ENCODE measurements around the gene C17orf100. TPM values are rescaled to one million over a fixed set of nuclear protein-coding genes. Genes with fewer than 3 reads are reported as not detected.

The C17orf100 gene
- total RNA-seq, 4 donors from 2014 or later, result 1.9 to 3.3 (median 2.4) TPM

GRCh38 chr17:6668219-6668618 is 16.7 kb downstream of the C17orf100 start:
- Histone ChIP-seq H3K27ac (no peak overlapping the region), H3K9me3 (no peaks in the 10 kb centered on the region), H3K4me3 (no peak overlapping the region), H3K36me3 (no peaks in the 10 kb centered on the region), H3K4me1 (peaks cover 6% of the 10 kb centered on the region), H3K27me3 (peaks cover 11% of the 10 kb centered on the region)
- TF ChIP-seq POLR2A (IDR thresholded peaks at IDR 0.05) (no peak), CTCF (IDR thresholded peaks at IDR 0.05) (no peak), POLR2AphosphoS5 (IDR thresholded peaks at IDR 0.05) (no peak), EP300 (IDR thresholded peaks at IDR 0.05) (no peak)
- WGBS, result 84% methylated on average over 17 of the region's 17 CpGs
- peak in 1 of 2 donors; percentile 34 for DNase-seq (ENCODE audit: low spot score in 2 of 2)

DNA sequence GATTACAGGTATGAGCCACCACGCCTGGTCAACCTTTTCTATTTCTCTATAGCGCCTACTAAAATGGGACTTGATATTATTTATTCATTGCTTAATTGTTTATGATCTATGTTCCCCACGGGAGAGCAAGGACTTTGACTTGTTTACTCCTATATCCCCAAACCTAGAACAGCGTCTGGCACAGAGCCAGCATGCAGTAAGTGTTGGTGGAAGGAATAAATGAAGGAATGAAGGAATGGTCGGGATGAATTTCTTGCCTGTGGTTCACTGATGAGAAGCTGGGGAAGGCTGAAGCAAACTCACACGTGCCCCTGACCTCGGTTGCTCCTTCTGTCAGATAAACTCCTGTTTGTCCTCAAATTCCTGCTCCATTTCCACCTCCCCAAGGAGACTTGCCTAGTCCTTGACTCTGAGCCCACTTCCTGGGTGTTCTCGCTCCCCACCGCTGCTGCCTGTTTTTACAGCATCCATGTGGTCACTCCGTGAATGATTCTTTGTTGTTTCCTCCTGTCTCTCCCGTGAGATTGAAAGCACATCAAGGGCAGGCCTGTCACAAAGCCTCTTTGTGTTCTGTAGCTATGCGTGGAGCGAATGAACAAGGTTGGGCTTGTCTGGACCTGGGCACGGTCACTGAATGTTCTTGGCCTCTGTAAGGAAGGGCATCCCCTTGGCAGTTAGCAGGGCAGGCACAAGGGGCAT is 17.3 kb downstream of the C17orf100 start:
- H3K27ac ChIP-seq, result no peak overlapping the region
- H3K27me3 ChIP-seq, result peaks cover 11% of the 10 kb centered on the region

DNA sequence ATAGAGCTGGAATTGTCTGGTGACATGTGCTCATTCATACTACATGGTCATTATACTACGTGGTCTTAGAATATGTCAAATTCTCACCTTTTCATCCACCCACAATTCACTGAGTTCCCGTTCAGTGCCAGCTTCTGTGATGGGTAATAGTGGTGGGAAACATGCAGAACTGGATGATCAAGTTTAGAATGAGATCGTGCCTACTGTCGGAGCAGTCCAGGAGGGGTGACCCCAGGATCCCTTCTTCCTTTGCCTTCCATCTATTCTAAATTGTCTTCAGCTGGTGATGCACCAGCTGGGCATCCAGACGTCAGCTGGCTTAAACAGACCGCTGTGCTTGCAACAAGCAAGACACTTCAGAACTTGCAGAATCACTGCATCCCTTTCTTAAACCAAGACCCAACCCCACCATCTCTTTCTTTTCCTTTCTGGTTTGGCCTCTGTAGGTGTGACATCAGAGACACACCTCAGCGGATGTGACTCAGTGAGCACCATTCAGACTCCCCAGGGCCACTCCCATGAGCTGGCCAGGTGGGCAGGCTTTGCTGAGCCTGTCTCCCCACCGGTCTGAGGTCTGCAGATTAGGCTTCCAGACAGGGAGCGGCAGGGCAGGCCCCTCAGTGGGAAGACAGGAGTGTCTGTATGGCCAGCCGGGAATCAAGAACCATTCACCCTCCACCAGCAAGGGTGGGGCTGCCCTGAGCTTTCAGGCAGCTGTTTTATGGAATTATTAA is 18.1 kb downstream of the C17orf100 start:
- WGBS, result 58% methylated on average over 10 of the region's 10 CpGs
- no peaks in the 10 kb centered on the region for H3K36me3 ChIP-seq
- H3K27me3 ChIP-seq, result peaks cover 11% of the 10 kb centered on the region
- H3K4me3 ChIP-seq, result no peak overlapping the region
- peak overlapping the region; percentile 14 for H3K27ac ChIP-seq
- TF ChIP-seq CTCF (IDR thresholded peaks at IDR 0.05) (no peak), POLR2A (IDR thresholded peaks at IDR 0.05) (no peak), EP300 (IDR thresholded peaks at IDR 0.05) (no peak), POLR2AphosphoS5 (IDR thresholded peaks at IDR 0.05) (no peak)
- H3K4me1 ChIP-seq, result peaks cover 6% of the 10 kb centered on the region
- no peaks in the 10 kb centered on the region for H3K9me3 ChIP-seq
- peak; percentile 54 to 60 for DNase-seq (ENCODE audit: low spot score in 2 of 2)

More for the DNA sequence above, 17.3 kb downstream of the C17orf100 start:
- 71% methylated on average over 14 of the region's 14 CpGs for WGBS
- H3K36me3 ChIP-seq, result no peaks in the 10 kb centered on the region
- H3K9me3 ChIP-seq, result no peaks in the 10 kb centered on the region
- H3K4me1 ChIP-seq, result peaks cover 6% of the 10 kb centered on the region
- DNase-seq (ENCODE audit: low spot score in 2 of 2), result peak; percentile 36 to 69
- no peak overlapping the region for H3K4me3 ChIP-seq
- no peak for TF ChIP-seq POLR2A (IDR thresholded peaks at IDR 0.05)
- no peak for TF ChIP-seq EP300 (IDR thresholded peaks at IDR 0.05)
- TF ChIP-seq CTCF (IDR thresholded peaks at IDR 0.05), result no peak
- no peak for TF ChIP-seq POLR2AphosphoS5 (IDR thresholded peaks at IDR 0.05)

DNA sequence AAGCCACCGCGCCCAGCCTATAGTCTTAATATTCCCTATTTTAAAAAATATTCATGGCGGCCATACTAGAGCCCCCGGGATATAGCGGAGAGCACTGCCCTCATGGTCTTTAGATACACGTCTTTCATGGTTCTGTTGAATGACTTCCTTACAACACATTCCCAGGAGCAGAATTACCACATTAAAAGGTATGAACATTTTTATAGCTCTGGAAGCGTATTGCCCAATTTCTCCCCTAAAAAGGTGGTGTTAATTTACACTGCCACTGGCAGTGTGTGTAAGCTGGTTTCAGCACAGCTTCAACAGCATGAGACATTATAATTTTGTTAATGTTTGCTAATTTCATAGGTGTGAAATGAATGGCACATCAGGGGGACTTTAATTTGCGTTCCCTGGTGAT is 19.0 kb downstream of the C17orf100 start:
- WGBS, result 82% methylated on average over 8 of the region's 8 CpGs
- Histone ChIP-seq H3K27ac (no peak overlapping the region), H3K36me3 (no peaks in the 10 kb centered on the region), H3K9me3 (no peaks in the 10 kb centered on the region), H3K4me1 (peaks cover 6% of the 10 kb centered on the region), H3K4me3 (no peak overlapping the region), H3K27me3 (peaks cover 11% of the 10 kb centered on the region)
- TF ChIP-seq CTCF (IDR thresholded peaks at IDR 0.05) (no peak), POLR2AphosphoS5 (IDR thresholded peaks at IDR 0.05) (no peak), EP300 (IDR thresholded peaks at IDR 0.05) (no peak), POLR2A (IDR thresholded peaks at IDR 0.05) (no peak)
- DNase-seq (ENCODE audit: low spot score in 2 of 2), result peak; percentile 20 to 53

- Histone ChIP-seq H3K36me3 (no peaks in the 10 kb centered on the region), H3K4me1 (peaks cover 6% of the 10 kb centered on the region), H3K27me3 (peaks cover 11% of the 10 kb centered on the region), H3K27ac (no peak overlapping the region), H3K4me3 (no peak overlapping the region), H3K9me3 (no peaks in the 10 kb centered on the region)
- TF ChIP-seq EP300 (IDR thresholded peaks at IDR 0.05) (no peak), POLR2AphosphoS5 (IDR thresholded peaks at IDR 0.05) (no peak), POLR2A (IDR thresholded peaks at IDR 0.05) (no peak), CTCF (IDR thresholded peaks at IDR 0.05) (no peak)
- no peak for DNase-seq (ENCODE audit: low spot score in 2 of 2)
- 60% methylated on average over 6 of the region's 6 CpGs for WGBS
Measured at GRCh38 chr17:6670999-6671398, 19.4 kb downstream of the C17orf100 start.

Measured in suprapubic skin (tissue), 4 donors.